Type B pancreatic cell (in vitro differentiated cells): ENCODE measurements around the gene ASB5. TPM values are rescaled to one million over a fixed set of nuclear protein-coding genes. Genes with fewer than 3 reads are reported as not detected.

ENCODE experiments used
- DNase-seq: peaks from one replicate; pipeline ENCODE4 v3.0.0; 2021; ENCODE audit warnings: mixed read lengths; ENCODE audit not compliant: unreplicated experiment; ENCODE audit errors: extremely low spot score
- H3K27ac Mint-ChIP-seq: 2 replicates; pipeline ENCODE4 v1.8.0; 2021; ENCODE audit warnings: mild to moderate bottlenecking, mixed read lengths
- H3K27me3 Mint-ChIP-seq: 2 replicates; pipeline ENCODE4 v1.8.0; 2021; ENCODE audit warnings: mixed read lengths
- H3K36me3 Mint-ChIP-seq: 2 replicates; pipeline ENCODE4 v1.8.0; 2021; ENCODE audit warnings: mixed read lengths
- H3K4me1 Mint-ChIP-seq: one replicate; pipeline ENCODE4 v1.8.0; 2021; ENCODE audit warnings: mixed read lengths; ENCODE audit not compliant: unreplicated experiment
- H3K4me3 Mint-ChIP-seq: 2 replicates; pipeline ENCODE4 v1.8.0; 2021; ENCODE audit warnings: mild to moderate bottlenecking, mixed read lengths
- H3K9me3 Mint-ChIP-seq: 2 replicates; pipeline ENCODE4 v1.8.0; 2021; ENCODE audit warnings: mixed read lengths
- total RNA-seq: library from RNA; stranded (reverse); gene quantifications from 2 replicates; pipeline ENCODE4 v1.2.1, GENCODE V29; 2021; ENCODE audit warnings: low replicate concordance
- TF ChIP-seq, protein P1 (sequence below): fragments of 200-600 bp; sonication (generic); conservative IDR thresholded peaks from 2 replicates; pipeline ENCODE4 v1.5.0; 2021; ENCODE audit warnings: antibody characterized with exemption, mild to moderate bottlenecking

ASB5 gene
- total RNA-seq, 1 donor from 2014 or later = not detected

DNA sequence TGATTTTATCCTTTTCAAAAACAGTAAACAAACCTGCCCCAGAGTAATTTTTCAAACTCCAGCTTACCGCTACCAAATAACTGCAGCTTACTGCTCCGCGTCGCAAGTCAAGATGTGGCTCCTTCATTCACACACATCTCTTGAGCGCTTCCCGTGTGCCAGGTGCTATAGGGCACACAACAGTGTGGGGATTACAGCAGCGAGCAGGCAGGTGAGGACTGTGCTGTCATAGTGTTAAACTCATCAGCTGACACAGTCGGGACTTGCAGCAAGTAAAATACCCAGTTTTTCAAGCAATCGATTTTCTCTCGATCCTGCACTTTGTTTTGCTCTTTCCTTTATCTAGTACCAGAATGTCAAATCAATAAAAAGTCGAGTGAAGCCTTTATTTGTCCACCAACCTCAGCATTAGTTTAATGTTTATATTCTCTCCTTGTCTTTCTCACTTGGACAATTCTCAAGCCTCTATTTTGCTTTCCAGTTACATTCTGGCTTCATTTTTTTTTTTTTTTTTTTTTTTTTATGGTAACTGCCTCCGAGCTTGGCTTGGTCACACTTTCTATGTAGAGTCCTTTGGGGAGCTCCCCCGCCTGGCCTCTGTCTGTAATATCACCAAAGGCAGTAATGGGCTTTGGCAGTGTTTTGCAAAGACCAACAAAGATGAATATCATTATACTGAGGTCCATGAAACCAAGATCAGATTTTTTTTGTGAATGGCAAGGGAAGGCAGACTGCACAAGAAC, 8.3 kb upstream of the ASB5 start:
- no peak overlapping the region for H3K27ac Mint-ChIP-seq
- H3K36me3 Mint-ChIP-seq = no peaks in the 10 kb centered on the region
- peak overlapping the region; percentile 71 for H3K4me3 Mint-ChIP-seq
- no peaks in the 10 kb centered on the region for H3K27me3 Mint-ChIP-seq
- DNase-seq = no peak
- no peaks in the 10 kb centered on the region for H3K4me1 Mint-ChIP-seq
- TF ChIP-seq, protein P1, sequence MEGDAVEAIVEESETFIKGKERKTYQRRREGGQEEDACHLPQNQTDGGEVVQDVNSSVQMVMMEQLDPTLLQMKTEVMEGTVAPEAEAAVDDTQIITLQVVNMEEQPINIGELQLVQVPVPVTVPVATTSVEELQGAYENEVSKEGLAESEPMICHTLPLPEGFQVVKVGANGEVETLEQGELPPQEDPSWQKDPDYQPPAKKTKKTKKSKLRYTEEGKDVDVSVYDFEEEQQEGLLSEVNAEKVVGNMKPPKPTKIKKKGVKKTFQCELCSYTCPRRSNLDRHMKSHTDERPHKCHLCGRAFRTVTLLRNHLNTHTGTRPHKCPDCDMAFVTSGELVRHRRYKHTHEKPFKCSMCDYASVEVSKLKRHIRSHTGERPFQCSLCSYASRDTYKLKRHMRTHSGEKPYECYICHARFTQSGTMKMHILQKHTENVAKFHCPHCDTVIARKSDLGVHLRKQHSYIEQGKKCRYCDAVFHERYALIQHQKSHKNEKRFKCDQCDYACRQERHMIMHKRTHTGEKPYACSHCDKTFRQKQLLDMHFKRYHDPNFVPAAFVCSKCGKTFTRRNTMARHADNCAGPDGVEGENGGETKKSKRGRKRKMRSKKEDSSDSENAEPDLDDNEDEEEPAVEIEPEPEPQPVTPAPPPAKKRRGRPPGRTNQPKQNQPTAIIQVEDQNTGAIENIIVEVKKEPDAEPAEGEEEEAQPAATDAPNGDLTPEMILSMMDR = peak; percentile 65
- H3K9me3 Mint-ChIP-seq = no peaks in the 10 kb centered on the region

DNA sequence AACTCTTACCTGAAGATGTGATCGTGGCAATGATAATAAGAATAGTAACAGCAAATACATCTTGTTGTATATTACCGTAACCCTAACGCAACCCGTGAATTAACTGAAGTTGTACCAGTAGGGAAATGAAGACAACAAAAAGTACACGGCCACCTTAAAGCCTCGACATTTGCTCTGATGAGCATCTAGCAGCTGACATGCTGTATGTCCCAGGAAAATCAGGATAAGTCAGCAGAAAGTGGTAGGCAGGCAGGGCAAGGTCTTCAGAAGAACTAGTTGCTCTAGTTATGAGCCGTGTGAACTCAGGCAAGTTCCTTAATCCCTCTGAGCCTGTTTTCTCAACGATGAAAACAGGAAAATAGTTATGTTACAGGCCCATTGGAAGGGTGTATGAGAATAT, 7.7 kb upstream of the ASB5 start:
- H3K4me3 Mint-ChIP-seq = no peak overlapping the region
- no peak overlapping the region for H3K27ac Mint-ChIP-seq
- DNase-seq = no peak
- TF ChIP-seq, protein P1 = no peak
- H3K36me3 Mint-ChIP-seq = no peaks in the 10 kb centered on the region
- H3K9me3 Mint-ChIP-seq = no peaks in the 10 kb centered on the region
- H3K4me1 Mint-ChIP-seq = no peaks in the 10 kb centered on the region
- no peaks in the 10 kb centered on the region for H3K27me3 Mint-ChIP-seq

DNA sequence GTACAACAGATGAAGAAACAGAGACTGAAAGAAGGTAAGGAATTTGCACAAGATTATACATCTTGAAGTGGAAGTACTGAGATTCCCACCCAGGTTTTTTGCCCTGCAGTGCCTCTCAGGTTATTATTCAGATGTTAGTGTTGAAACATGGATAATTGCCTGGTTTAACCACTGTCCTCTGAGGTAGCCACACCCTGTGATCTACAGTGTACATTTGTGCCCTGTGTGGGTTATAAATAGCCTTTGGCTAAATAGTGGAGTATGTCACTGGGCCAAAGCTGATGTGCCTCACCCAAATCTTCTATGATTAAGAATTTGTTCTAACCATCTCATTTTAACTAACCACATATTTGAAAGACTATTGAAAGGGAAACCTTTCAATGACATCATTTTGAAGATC, 5.4 kb upstream of the ASB5 start:
- Mint-ChIP-seq H3K36me3 (no peaks in the 10 kb centered on the region), H3K4me1 (no peaks in the 10 kb centered on the region), H3K4me3 (no peak overlapping the region), H3K27me3 (no peaks in the 10 kb centered on the region), H3K27ac (no peak overlapping the region), H3K9me3 (no peaks in the 10 kb centered on the region)
- DNase-seq = no peak
- TF ChIP-seq, protein P1 = no peak

DNA sequence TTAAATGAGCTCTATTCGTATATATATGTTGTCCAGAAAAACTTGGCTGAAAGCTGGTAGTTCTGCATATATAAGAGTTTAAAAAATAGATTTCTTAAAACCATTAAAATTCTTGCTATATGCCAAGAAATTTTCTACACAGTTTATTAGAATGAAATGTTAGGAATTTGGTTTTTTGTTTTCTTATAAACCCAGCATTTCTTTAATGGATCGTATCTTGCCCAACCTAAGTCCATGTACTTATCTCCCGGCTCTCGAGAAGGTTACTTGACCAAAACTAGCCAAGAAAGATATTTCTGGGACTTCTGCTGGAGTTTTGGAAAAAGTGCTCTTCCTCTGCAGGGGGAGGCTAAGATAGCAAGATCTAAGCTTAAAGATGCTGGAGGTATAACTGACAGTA, 4.7 kb upstream of the ASB5 start:
- Mint-ChIP-seq H3K4me1 (no peaks in the 10 kb centered on the region), H3K9me3 (no peaks in the 10 kb centered on the region), H3K4me3 (no peak overlapping the region), H3K27me3 (no peaks in the 10 kb centered on the region), H3K36me3 (no peaks in the 10 kb centered on the region), H3K27ac (no peak overlapping the region)
- DNase-seq = no peak
- TF ChIP-seq, protein P1 = no peak

DNA sequence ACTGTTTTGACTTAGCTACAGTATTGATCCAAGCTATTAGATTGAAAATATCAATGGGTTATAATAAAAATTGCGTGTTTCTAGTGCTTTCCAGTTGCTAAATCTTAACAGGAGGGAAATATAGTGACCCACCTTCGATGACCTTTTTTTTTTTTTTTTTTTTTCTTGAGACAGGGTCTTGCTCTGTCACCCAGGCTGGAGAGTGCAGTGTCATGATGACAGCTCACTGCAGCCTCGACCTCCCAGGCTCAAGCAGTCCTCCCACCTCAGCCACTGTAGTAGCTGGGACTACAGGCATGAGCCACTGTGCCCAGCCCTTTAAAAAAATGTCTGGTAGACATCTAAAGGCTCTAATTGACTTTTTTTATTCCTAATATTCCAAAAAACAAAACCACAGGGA, 3.8 kb upstream of the ASB5 start:
- H3K27ac Mint-ChIP-seq = no peak overlapping the region
- DNase-seq = no peak
- TF ChIP-seq, protein P1 = no peak
- no peaks in the 10 kb centered on the region for H3K36me3 Mint-ChIP-seq
- H3K4me1 Mint-ChIP-seq = no peaks in the 10 kb centered on the region
- no peaks in the 10 kb centered on the region for H3K27me3 Mint-ChIP-seq
- H3K9me3 Mint-ChIP-seq = no peaks in the 10 kb centered on the region
- no peak overlapping the region for H3K4me3 Mint-ChIP-seq

DNA sequence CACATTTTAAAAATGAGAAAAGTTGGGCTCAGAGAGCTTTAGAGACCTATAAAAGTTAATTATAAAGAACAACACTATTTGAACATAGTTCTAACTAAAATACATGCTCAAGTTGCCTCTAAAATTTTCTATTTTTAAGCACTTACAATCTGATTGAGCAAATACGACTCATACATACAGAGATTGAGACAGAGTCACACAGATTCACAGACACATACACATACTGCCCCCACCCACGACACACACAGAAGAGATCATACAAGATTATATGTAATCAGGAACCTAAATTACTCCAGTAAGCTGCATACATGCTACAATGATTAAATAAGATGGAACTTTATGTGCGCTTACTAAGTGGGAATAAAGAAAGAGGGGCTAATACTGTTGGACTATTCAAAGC, 2.7 kb upstream of the ASB5 start:
- Mint-ChIP-seq H3K27me3 (no peaks in the 10 kb centered on the region), H3K4me3 (no peak overlapping the region), H3K27ac (no peak overlapping the region), H3K36me3 (no peaks in the 10 kb centered on the region), H3K4me1 (no peaks in the 10 kb centered on the region), H3K9me3 (no peaks in the 10 kb centered on the region)
- TF ChIP-seq, protein P1 = no peak
- DNase-seq = no peak
